Breast epithelium (tissue), 3 donors: Measurements from ENCODE around the gene UNC45B.

Experiments
- POLR2A ChIP-seq: fragments of 450-650 bp; IDR thresholded peaks from one replicate; pipeline ENCODE4 v1.6.1; 2016; ENCODE audit warnings: antibody characterized with exemption, mild to moderate bottlenecking, moderate library complexity
- POLR2AphosphoS5 ChIP-seq, 3 donors: sonication (generic); formaldehyde crosslinking; IDR thresholded peaks; one replicate each; pipeline ENCODE4 v1.6.1; 2017; ENCODE audit warnings: antibody characterized with exemption in 3 of 3
- TF ChIP-seq, protein P1 (sequence below), 3 donors: fragments of 450-650 bp; IDR thresholded peaks; one replicate each; pipeline ENCODE4 v1.5.1; 2016 to 2017; ENCODE audit warnings: antibody characterized with exemption in 3 of 3, mild to moderate bottlenecking in 3 of 3, moderate library complexity in 3 of 3

- TF ChIP-seq, protein P1, sequence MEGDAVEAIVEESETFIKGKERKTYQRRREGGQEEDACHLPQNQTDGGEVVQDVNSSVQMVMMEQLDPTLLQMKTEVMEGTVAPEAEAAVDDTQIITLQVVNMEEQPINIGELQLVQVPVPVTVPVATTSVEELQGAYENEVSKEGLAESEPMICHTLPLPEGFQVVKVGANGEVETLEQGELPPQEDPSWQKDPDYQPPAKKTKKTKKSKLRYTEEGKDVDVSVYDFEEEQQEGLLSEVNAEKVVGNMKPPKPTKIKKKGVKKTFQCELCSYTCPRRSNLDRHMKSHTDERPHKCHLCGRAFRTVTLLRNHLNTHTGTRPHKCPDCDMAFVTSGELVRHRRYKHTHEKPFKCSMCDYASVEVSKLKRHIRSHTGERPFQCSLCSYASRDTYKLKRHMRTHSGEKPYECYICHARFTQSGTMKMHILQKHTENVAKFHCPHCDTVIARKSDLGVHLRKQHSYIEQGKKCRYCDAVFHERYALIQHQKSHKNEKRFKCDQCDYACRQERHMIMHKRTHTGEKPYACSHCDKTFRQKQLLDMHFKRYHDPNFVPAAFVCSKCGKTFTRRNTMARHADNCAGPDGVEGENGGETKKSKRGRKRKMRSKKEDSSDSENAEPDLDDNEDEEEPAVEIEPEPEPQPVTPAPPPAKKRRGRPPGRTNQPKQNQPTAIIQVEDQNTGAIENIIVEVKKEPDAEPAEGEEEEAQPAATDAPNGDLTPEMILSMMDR (IDR thresholded peaks at IDR 0.05), result no peak
- TF ChIP-seq POLR2A (no peak), POLR2AphosphoS5 (IDR thresholded peaks at IDR 0.05) (no peak)
Measured at GRCh38 chr17:35229638-35230037, 82.0 kb downstream of the UNC45B start.
